Left cardiac atrium (tissue), 4 donors: Measurements from ENCODE around the gene CST1. TPM values are rescaled to one million over a fixed set of nuclear protein-coding genes. Genes with fewer than 3 reads are reported as not detected.
"Not testable (repeated sequence)": the region's sequence is repeated elsewhere in the genome, so short reads cannot be mapped to it uniquely, and the experiment has no call there.

Experiments
- ATAC-seq, 2 donors: fragments of 200-7000 bp; cut with Tn5 transposase; one replicate each; pipeline ENCODE4 v1.9.1; 2020; ENCODE audit warnings: mild to moderate bottlenecking in 2 of 2, moderate library complexity in 2 of 2
- DNase-seq: peaks from one replicate; pipeline ENCODE4 v3.0.0-alpha.2; 2020
- intact Hi-C, 2 donors: fragments of 100-400 bp; cut with DNase I; formaldehyde crosslinking; loops; one replicate each; pipeline versions ENCODE4 v1.14.1 to v1.15.1; 2022 to 2023
- total RNA-seq, 2 donors: library from RNA; stranded (reverse); fragmentation: NEBNext Ultra II Directional; extraction: Animal tissue kit (Norgen Biotek cat#: 25700); gene quantifications; one replicate each; pipeline ENCODE4 v1.2.1, GENCODE V29; 2021
- donor health status: DM: no; HTN: yes; CAD: no.
- donor health status: DM: no; HTN: yes; CAD: no; lungs with severe emphysema.
- donor health status: DM: yes; HTN: yes; CAD: no.
- donor health status: Dilated cardiomyopathy.

The CST1 gene
- total RNA-seq, 2 donors from 2014 or later = not detected

DNA sequence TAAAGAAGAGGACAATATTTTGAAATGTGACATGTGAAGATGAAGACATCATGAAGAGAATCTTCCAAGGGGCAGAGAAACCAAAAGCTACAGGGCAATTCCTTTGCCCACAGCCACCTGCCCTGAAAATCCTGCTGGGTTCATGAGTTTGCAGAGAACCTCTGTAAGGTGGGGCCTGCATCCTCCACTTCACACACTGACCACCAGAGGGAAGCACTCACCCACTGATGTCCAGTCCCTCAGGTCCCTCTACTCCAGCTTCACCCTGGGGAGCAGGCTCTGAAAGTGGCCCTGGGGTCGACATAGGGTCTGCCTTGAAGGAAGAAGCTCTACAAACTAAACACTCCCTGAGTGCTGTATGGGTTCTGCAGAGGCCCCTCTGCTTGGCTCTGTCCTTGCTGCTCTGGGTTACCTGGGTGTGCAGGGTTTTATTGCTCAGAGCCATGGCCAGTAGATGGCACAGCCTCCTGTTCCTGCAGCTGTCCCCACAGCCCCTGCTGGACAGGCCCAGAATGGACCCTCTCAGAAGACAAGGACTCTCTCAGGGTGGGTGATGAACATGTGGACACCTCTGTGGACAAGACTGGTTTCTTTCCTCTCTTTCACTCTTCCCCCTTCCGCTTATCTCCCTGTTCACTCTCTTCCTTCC, 27.0 kb downstream of the CST1 start:
- ATAC-seq = peak in 1 of 2 donors; percentile 60
- DNase-seq, intact Hi-C loops: not testable (repeated sequence)

DNA sequence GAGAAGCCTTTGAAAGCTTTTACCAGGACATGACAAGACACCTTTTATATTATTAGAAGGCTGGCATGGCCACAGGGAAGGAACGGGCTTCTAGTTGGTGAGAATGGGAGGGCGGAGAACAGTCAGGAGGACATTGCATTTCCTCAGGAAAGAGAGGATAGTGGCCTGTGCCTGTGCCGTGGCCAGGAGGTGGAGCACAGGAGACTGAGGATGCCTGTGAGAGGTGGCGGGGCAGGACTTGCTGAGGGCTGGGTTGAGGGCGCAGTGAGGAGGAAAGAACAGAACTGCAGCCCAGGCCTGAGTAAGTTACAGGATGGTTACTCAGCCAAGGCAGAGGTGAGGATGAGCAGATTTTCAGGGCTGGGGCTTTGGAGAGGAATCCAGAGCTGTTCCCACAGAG, 27.9 kb downstream of the CST1 start:
- DNase-seq, intact Hi-C loops, ATAC-seq: not testable (repeated sequence)

DNA sequence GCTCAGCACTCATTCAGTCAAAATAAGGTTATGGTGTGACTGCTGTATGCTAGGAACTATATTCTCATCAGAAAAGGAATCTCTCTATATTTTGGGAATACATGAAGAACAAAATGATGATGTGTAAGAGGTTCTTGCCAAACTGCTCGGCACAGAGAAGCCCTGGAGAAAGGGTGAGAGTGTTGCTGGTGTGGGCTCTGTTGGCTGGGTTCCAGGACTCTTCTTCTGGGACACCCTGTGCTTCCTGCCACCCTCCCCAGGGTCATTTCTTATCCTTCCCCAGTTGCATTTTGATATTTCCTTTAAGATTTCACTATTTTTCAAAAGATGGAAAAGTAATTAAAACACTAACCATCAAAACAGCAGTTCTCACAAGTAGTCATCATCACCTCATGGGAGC, 28.8 kb downstream of the CST1 start:
- ATAC-seq (no peak), DNase-seq (no peak)
- intact Hi-C loops = no loop called here

DNA sequence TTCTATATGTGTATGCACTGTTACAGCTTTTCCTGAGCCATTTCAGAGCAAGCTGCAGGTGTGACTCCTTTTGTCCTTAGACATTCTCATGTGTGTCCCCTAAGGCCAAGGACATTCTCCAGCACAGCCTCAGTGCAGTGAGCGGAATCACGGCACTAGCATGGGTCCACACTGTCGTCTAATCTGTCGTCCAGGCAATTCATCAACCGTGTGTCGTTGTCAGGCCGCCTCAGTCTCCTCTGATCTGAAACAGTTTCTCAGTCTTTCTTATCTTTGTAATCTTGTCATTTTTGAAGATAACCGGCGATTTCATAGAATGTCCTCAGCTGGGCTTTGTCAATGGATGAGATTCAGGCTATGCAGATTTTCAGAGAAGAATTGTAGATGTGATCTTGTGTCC, 31.4 kb downstream of the CST1 start:
- intact Hi-C loops, ATAC-seq, DNase-seq: not testable (repeated sequence)

DNA sequence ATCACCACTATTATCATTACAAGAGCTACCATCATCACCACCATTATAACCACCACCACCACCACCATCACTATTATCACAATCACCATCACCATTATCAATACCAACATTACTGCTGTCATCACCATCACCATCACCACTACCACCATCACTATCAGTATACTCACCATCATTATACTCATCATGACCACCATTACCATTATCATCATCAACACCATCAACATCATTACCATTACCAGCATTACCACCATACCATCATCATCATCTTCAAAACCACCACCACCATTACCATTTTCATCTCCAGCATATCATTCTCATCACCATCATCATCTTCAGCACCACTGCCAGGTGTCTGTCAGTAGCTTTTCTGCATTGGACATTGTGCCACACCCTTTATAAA, 39.0 kb downstream of the CST1 start:
- intact Hi-C loops = loop anchor here in 1 of 2 donors (5.0 kb wide), 1 partner anchor 51 kb away; no protein-coding TSS in a partner anchor
- not testable (repeated sequence) for ATAC-seq, DNase-seq

DNA sequence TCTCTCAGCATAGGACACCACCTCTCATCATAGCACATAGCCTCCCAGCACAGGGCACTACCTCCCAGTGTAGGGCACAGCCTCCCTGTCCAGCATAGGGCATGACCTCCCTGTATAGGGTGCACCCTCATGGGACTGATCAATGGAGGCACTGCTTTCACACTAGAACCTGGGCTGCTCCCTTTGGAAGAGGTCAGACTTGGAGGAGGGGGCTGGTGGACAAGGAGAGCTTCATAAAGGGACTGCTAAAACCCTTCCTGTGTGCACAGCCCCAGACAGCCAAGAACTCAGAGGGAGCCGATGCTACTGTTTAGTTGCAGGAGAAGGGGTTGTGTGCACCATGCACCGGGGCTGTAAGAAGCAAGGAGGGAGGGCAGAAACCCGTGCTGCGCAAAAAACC, 40.0 kb downstream of the CST1 start:
- intact Hi-C loops = loop anchor here in 1 of 2 donors (5.0 kb wide), 1 partner anchor 52 kb away; no protein-coding TSS in a partner anchor
- no peak for ATAC-seq
- no peak for DNase-seq

DNA sequence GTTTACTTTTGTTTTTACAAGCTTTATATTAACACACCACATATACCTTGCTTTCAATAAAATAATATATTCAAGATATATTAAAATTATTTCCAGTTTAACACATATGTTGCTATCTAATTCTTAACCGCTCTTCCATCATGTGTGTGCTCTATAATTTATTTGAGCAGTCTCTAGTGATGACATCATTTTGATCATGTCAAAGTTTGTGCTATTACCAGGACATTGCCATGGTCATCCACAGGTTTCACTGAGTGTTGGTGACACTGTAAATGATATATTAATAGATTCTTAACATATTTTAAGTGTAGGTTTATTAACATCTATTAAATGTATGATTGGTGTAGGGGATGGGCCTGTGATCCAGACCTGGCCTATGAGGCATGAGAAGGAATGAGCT, 44.8 kb downstream of the CST1 start:
- ATAC-seq = no peak
- DNase-seq = no peak
- intact Hi-C loops = no loop called here

DNA sequence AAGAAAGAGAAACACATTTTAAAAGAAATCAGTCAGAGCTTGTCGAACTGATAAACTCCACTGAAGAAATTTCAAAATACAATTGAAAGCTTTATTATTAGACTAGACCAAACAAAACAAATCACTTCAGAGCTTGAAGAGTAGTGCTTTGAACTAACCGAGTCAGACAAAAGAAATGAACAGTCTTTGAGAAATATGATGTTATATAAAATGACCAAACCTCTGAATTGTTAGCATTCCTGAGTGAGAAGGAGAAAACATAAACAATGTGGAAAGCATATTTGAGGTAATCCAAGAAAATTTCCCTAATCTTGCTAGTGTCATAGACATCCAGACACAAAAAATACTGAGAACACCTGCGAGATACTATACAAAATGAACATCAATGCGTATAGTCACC, 48.7 kb downstream of the CST1 start:
- ATAC-seq = no peak
- DNase-seq = no peak
- intact Hi-C loops = no loop called here

DNA sequence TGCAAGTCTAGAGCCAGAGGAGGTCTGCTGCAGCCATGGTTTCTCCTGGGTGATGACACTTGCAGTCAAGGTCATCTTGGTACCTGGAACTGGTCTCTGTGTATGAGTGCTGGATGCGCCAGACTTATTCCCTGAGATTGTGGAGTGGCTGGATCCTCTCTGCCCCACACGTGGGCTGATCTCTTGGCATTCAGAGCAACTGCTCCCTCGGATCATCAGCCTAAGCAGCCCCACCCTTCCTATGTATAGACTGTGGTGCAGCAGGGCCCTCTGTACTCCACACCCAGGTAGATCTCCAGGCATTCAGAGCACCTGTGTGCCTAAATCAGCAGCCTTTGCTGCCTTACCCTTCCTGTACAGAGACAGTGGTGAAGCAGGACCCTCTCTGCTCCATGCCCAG, 49.8 kb downstream of the CST1 start:
- DNase-seq = no peak
- intact Hi-C loops = no loop called here

DNA sequence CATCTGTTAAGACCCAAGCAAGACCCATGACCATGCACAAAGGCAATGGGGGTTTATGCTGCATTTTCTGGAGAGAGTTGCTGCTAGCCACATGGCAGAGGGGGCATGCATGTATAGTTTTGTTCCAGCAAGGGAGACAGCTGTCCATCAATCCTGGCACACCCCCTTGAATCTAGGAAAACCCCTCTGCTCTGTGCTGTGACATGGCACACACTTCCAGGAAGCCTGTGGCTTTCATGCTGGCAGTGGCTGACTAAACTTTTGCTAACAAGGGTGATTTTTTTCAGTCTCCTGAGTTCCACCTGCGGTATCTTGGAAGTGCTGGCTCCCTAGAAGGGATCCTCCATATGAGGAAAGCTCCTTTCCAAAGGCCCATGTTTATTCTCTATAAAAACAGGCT, 52.8 kb downstream of the CST1 start:
- no peak for DNase-seq
- intact Hi-C loops = no loop called here
- no peak for ATAC-seq

More for the DNA sequence above, 49.8 kb downstream of the CST1 start:
- ATAC-seq = no peak

Other genes with a start within 250 kb of the CST1 start
- not detected for gene CST9L, start 182.5 kb downstream of the CST1 start, total RNA-seq
- not detected for gene CST9, start 145.0 kb downstream of the CST1 start, total RNA-seq
- 1,000 to 10,000 TPM in 1 of 2 donors, 100 to 1,000 TPM in 1; 940 to 1,205 TPM for gene CST3, start 113.0 kb downstream of the CST1 start, total RNA-seq
- not detected for gene CST4, start 61.9 kb downstream of the CST1 start, total RNA-seq
- not detected for gene CST2, start 75.8 kb upstream of the CST1 start, total RNA-seq
- gene CST5, start 128.8 kb upstream of the CST1 start, total RNA-seq = not detected
- gene GGTLC1, start 237.8 kb upstream of the CST1 start, total RNA-seq = not detected